SK-N-MC (cell line): ENCODE results near the gene MYBBP1A.

Experiments used
- DNase-seq: peaks from one replicate; pipeline ENCODE4 v3.0.0-alpha.2; 2011; ENCODE audit warnings: low read depth, low spot score
- H3K27ac ChIP-seq: fragments of 200-600 bp; sonication (generic); 2 replicates; pipeline ENCODE4 v1.5.1; 2016; ENCODE audit warnings: mixed run types
- H3K36me3 ChIP-seq: fragments of 200-600 bp; sonication (generic); 2 replicates; pipeline ENCODE4 v1.6.1; 2017; ENCODE audit warnings: antibody characterized with exemption, low read length, mixed read lengths; ENCODE audit not compliant: insufficient read depth
- H3K4me3 ChIP-seq: fragments of 200-600 bp; sonication (generic); 2 replicates; pipeline ENCODE4 v1.5.1; 2016
- H3K9ac ChIP-seq: fragments of 200-600 bp; sonication (generic); 2 replicates; pipeline ENCODE4 v1.8.0; 2017; ENCODE audit warnings: mixed run types, mixed read lengths; ENCODE audit not compliant: insufficient read length
- H3K9me3 ChIP-seq: fragments of 200-600 bp; sonication (generic); 2 replicates; pipeline ENCODE4 v1.6.1; 2017; ENCODE audit warnings: low read depth, mild to moderate bottlenecking, antibody characterized with exemption, low read length, moderate library complexity, mixed read lengths
- EZH2 ChIP-seq: fragments of 200-600 bp; sonication (generic); IDR thresholded peaks from one replicate; pipeline ENCODE4 v1.6.1; 2017; ENCODE audit warnings: antibody characterized with exemption
- FOXP2 ChIP-seq: optimal IDR thresholded peaks from 2 replicates; pipeline ENCODE3; 2011; ENCODE audit warnings: mild to moderate bottlenecking, moderate library complexity; ENCODE audit not compliant: insufficient read depth; ENCODE audit errors: extremely low read length, control extremely low read depth
- POLR2AphosphoS5 ChIP-seq: IDR thresholded peaks from 2 replicates; pipeline ENCODE4 v1.6.1; 2012; ENCODE audit warnings: mild to moderate bottlenecking, low read depth, low read length, borderline replicate concordance

MYBBP1A gene

DNA sequence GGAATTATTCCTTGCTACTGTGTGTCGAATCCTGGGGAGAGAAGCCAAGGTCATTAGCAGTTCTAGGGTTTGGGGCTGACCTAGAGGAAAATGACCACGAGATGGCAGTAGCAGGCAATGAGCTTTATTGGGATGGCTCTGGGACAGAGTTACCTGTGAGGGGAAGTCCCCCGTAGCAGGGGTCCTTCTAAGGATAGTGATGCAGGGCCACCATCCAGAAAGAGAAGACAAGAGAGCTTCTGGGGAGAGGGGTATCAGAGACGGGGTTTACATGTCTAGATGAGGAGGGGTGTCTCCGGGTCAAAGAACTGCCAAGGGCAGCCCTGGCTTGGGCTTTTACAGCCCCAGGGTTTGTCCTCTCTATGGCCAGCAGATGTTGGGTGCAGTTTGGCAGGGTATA lies 11.6 kb upstream of the MYBBP1A start:
- Histone ChIP-seq H3K27ac (no peak overlapping the region), H3K9ac (no peak overlapping the region), H3K36me3 (no peaks in the 10 kb centered on the region), H3K4me3 (no peak overlapping the region), H3K9me3 (no peaks in the 10 kb centered on the region)
- no peak for TF ChIP-seq POLR2AphosphoS5
- DNase-seq: peak; percentile 6

DNA sequence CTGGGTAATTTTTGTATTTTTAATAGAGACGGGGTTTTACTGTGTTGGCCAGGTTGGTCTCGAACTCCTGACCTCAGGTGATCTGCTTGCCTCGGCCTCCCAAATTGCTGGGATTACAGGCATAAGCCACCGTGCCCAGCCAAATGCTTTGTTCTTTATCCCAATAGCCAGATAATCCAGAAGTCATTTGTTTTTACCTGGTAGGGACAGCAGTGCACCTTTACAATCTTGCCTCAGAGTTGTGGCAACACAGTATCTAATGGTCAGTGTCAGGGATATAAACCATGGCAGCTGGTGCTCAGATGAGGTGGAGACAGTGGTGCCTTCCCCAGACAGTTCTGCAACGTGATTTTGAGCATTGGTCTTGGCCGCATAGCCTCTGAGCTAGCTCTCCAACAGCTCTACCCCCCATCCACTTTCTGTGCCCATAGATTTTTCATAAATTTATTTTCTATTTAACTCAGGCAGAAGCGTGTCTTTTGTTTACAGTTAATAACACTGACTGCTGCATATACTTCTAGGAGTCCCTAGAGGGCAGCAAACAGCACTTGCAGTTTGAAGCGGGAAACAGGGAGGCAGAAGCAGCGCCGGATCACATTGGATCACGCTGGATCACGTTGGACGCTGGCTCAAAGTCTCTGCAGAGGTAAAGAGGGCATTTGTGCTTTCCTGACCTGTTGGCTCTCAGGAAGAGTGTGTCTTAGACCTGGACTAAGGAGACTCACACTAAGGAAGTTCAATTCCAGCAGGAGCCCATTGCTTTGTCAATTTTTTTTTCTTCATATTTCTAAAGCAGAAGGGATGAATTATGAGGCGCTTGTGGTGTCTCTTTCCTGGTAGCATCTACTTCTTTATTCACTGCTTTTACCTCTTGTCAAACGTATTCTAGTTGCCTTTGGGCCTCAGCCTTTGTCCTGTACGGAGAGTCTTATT lies 10.3 kb upstream of the MYBBP1A start:
- Histone ChIP-seq H3K9ac (peak overlapping the region; percentile 66), H3K36me3 (no peaks in the 10 kb centered on the region)
- no peak for TF ChIP-seq FOXP2
- no peak for TF ChIP-seq EZH2
- TF ChIP-seq POLR2AphosphoS5: no peak

DNA sequence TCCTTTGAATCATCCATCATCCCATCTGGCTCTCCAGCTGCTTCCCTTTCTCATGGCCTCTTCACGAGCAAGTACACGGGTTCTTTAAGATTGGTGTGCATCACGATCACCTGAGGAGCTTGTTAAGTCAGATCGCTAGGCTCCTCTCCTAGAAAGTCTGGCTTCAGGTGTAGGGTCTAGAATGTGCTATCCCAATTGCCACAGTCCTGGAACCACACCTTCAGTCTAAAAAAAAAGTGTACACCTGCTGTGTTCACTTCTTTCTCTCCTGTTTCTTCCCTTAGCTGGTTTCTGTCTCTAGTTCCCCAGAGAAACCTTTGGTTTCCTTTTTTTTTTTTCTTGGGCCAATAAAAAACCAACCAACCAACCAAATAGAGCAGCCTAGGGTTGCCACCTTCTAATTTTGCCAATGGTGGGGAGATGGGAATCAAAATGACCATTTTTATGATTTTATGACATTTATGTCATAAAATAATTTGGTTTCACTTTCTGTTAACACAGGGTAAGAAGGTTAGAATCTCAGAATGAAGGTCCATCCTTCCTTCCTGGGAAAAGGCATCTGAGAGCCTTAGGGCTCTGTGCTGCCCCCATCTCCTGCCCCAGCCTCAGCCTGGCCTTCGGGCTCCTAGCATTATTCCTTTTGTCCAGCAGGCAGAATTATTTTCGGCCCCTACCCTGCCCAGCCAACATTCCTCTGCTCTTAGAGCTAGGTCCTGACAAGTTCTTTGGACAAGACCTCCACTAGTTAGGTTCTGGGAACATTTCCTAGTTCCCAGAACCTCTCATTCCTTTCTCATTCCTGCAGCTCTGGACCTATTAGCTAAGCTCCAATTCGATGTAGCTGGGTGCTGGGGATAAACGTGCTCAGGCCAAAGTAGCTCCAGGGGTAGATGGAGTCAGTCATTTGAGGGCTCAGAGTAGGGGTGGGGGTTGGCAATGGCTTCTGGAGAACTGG lies 7.1 kb upstream of the MYBBP1A start:
- Histone ChIP-seq H3K9me3 (no peaks in the 10 kb centered on the region), H3K4me3 (no peak overlapping the region), H3K36me3 (no peaks in the 10 kb centered on the region), H3K9ac (no peak overlapping the region), H3K27ac (no peak overlapping the region)
- no peak for TF ChIP-seq FOXP2
- TF ChIP-seq EZH2: no peak
- no peak for TF ChIP-seq POLR2AphosphoS5
- DNase-seq: no peak

More for the DNA sequence above, 10.3 kb upstream of the MYBBP1A start:
- Histone ChIP-seq H3K9me3 (no peaks in the 10 kb centered on the region), H3K4me3 (peak overlapping the region; percentile 72), H3K27ac (no peak overlapping the region)
- peak; percentile 16 for DNase-seq

DNA sequence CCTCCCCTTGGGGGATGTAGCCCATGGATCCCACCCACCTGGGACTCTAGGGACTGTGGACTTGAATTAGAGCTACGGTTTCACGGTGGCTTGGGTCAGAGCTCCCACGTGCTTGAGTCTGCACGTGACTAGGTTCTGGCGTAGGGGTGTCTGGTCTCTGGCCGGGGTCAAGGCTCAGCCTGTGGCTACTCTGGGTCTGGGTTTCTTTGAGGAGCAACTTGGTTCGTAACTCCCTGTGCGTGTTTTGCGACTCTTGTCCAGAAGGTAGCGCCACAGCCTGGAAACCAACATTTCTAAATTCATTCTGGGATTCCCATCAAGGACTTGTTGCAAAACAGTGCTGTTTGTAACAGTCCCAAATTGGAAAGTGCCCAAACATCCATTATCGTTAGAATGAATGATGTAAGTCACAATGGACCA lies 5.7 kb upstream of the MYBBP1A start:
- no peak overlapping the region for H3K9ac ChIP-seq
- H3K9me3 ChIP-seq: no peaks in the 10 kb centered on the region
- H3K27ac ChIP-seq: no peak overlapping the region
- TF ChIP-seq EZH2: no peak
- no peak for TF ChIP-seq POLR2AphosphoS5
- TF ChIP-seq FOXP2: no peak
- no peaks in the 10 kb centered on the region for H3K36me3 ChIP-seq
- DNase-seq: no peak
- no peak overlapping the region for H3K4me3 ChIP-seq

DNA sequence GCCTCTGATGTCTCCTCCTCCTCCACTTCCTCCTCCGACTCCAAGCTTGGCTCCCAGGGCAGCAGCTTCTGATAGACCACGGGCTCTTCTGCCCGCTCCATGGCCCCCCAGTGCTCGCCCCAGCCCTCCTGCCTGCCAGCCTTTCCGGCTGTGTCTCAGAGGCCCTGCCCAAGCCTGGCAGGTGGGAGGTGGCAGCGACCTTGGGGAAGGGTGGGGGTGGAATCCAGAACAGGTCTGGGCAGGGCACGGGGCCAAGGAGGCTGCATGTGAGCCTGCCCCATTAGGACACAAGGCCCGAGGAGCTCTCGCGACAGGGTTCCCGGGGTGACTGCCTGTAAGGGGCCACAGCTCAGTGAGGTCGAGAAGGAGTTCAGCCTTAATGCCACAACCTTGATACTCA lies 5.2 kb upstream of the MYBBP1A start, which contains the start of gene GGT6:
GGT6 (minus strand) TSS at position 157 of the 400 bp plus-strand sequence; CDS start at position 101, 56 bp downstream.
- H3K9ac ChIP-seq: no peak within 1 kb of the TSS
- H3K4me3 ChIP-seq: no peak within 1 kb of the TSS
- H3K36me3 ChIP-seq: no peaks in the 10 kb centered on the region
- H3K9me3 ChIP-seq: no peaks in the 10 kb centered on the region
- DNase-seq: no peak
- TF ChIP-seq EZH2 (no peak), POLR2AphosphoS5 (no peak), FOXP2 (no peak)
- H3K27ac ChIP-seq: no peak within 1 kb of the TSS

DNA sequence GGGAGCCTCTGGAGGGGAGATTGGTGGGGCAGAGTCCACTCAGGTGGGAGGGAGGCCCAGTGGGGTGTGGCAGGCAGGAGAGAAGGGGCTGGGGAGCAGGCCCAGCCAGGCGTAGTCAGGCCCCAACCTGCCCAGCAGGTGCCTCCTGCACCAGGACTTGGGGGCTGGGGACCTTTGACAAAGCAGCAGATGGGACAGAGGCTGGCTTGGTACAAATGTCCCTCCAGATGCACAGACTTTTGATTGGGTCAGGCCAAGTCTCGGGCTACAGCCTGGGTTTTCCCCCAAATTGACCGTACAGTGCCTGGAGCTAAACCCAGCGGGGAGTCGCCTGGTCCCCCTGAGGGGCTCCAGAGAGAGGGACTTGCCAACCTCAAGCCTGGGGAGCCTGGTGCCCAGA lies 4.8 kb upstream of the MYBBP1A start:
- Histone ChIP-seq H3K9ac (no peak overlapping the region), H3K4me3 (no peak overlapping the region), H3K36me3 (no peaks in the 10 kb centered on the region), H3K9me3 (no peaks in the 10 kb centered on the region), H3K27ac (no peak overlapping the region)
- DNase-seq: no peak
- no peak for TF ChIP-seq EZH2
- TF ChIP-seq FOXP2: no peak
- no peak for TF ChIP-seq POLR2AphosphoS5

DNA sequence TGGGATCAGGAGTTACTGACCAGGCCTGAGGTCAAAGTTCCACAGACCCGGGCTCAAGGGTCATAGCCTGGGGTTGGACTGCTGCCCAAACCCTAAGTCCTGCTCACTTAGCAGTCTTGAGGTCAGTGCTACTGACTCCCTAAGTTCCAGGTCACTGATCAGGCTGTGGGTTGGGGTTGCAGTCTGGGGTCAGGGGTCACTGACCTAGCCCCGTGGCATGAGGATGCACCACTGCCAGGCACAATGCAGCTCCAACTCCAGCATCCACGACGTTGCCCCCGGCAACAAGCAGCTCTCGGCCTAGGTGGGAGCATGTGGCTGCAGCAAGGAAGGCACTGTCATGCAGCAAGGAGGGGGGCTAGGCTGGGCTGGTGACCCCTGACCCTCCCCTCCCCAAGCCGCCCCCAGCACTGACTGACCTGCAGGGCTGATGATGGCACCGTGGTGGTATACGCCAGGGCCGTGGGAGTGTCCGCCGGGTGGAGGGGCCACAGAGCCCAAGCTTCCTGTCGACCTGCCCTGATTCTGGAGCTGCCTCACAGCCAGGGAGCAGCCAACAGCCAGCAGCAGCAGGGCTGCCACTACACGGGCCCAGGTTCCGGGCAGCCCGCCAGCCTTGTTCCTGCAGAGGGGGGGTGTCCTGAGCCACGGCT lies 4.1 kb upstream of the MYBBP1A start:
- H3K9me3 ChIP-seq: no peaks in the 10 kb centered on the region
- TF ChIP-seq FOXP2 (no peak), POLR2AphosphoS5 (no peak), EZH2 (no peak)
- H3K36me3 ChIP-seq: peaks cover 1% of the 10 kb centered on the region; the same call in 1 of the 2 replicates
- no peak overlapping the region for H3K27ac ChIP-seq
- H3K4me3 ChIP-seq: no peak overlapping the region
- DNase-seq: no peak
- no peak overlapping the region for H3K9ac ChIP-seq

DNA sequence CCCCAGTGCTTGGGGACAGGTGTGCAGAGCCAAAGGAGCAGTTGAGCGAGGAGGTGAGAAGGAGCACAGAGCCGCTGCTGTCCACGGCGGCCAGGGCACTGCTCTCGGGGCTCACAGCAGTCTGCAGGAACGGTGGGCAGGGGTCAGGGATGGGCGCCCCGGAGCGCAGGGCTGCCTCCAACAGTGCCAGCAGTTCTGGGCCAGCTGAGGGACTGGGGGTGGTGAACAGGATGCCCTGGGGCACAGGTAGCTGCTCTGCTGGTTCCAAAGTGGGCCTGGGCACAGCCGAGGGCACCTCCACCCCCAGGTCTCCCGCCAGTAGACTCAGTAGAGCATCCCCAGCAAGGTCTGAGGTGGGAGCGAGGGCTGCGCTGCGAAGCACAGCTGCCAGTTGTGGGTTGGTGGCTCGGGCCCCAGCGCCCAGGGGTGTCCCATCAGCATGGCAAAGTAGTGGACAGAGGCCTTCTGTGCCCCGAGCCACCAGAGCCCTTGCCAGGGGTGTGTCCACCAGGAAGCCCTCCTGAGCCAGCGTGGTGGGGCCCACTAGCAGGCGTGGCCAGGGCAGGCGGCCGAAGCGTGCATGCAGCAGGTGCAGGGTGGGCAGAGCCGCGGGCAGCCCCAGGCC lies 3.3 kb upstream of the MYBBP1A start:
- H3K27ac ChIP-seq: no peak overlapping the region
- H3K36me3 ChIP-seq: peaks cover 9% of the 10 kb centered on the region
- H3K9me3 ChIP-seq: no peaks in the 10 kb centered on the region
- TF ChIP-seq EZH2: no peak
- no peak for TF ChIP-seq POLR2AphosphoS5
- no peak for TF ChIP-seq FOXP2
- no peak overlapping the region for H3K4me3 ChIP-seq
- H3K9ac ChIP-seq: no peak overlapping the region
- no peak for DNase-seq
